Progenitor cell of endocrine pancreas (in vitro differentiated cells): ENCODE results near the gene SEMA4F. TPM values are rescaled to one million over a fixed set of nuclear protein-coding genes. Genes with fewer than 3 reads are reported as not detected.

Source experiments
- DNase-seq: peaks from one replicate; pipeline ENCODE4 v3.0.0; 2021; ENCODE audit warnings: low spot score; ENCODE audit not compliant: unreplicated experiment
- H3K27ac Mint-ChIP-seq: 2 replicates; pipeline ENCODE4 v1.8.0; 2021; ENCODE audit warnings: mild to moderate bottlenecking, moderate library complexity, mixed read lengths
- H3K27me3 Mint-ChIP-seq: 2 replicates; pipeline ENCODE4 v1.8.0; 2021; ENCODE audit warnings: mixed read lengths
- H3K36me3 Mint-ChIP-seq: 2 replicates; pipeline ENCODE4 v1.8.0; 2022; ENCODE audit warnings: mixed read lengths; ENCODE audit not compliant: insufficient read depth
- H3K4me1 Mint-ChIP-seq: 2 replicates; pipeline ENCODE4 v1.8.0; 2021; ENCODE audit warnings: low read depth, mixed read lengths
- H3K4me3 Mint-ChIP-seq: 2 replicates; pipeline ENCODE4 v1.8.0; 2021; ENCODE audit warnings: low read depth, mild to moderate bottlenecking, moderate library complexity, mixed read lengths
- H3K9me3 Mint-ChIP-seq: 2 replicates; pipeline ENCODE4 v1.8.0; 2021; ENCODE audit warnings: low read depth, mixed read lengths
- total RNA-seq: library from RNA; stranded (reverse); gene quantifications from 2 replicates; pipeline ENCODE4 v1.2.1, GENCODE V29; 2021
- TF ChIP-seq, protein P1 (sequence below): fragments of 200-600 bp; sonication (generic); IDR thresholded peaks from one replicate; pipeline ENCODE4 v1.5.0; 2021; ENCODE audit warnings: antibody characterized with exemption, mild to moderate bottlenecking; ENCODE audit not compliant: unreplicated experiment

SEMA4F gene
- total RNA-seq, 1 donor from 2014 or later, result 11.5 TPM

DNA sequence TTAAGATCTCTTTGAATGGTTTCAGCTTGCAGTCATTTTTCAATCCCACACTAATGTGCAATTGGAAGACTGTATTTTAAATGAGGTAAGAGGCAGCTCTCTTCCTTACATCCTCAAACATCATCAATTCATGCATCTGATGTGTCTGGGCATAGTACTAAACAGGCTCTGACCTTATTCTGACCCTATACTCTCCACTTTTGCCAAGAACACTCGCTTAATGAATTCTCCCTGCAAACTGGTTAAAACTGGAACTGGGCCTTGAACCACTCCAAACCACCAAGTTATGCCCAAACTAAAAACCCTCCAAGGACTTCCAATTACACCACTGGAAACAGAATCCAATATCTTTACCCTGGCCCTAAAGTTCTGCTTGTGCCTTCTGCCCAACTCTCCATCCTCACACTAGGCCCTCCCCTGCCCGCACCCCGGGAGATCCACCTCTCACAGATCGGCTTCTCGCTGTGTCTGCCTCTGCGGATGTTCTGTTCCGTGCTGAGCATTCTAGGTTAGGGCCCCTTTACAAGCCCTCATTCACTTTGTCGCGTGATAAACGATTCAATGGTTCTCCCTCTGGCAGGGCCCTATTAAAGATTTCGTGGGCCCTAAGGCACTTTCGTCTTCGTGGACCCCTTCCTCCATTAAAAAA, 7.1 kb upstream of the SEMA4F start:
- Mint-ChIP-seq H3K27ac (no peak overlapping the region), H3K27me3 (peaks cover 23% of the 10 kb centered on the region), H3K9me3 (peaks cover 4% of the 10 kb centered on the region), H3K4me1 (no peaks in the 10 kb centered on the region), H3K36me3 (no peaks in the 10 kb centered on the region), H3K4me3 (peak overlapping the region; percentile 3)
- no peak for DNase-seq
- TF ChIP-seq, protein P1, sequence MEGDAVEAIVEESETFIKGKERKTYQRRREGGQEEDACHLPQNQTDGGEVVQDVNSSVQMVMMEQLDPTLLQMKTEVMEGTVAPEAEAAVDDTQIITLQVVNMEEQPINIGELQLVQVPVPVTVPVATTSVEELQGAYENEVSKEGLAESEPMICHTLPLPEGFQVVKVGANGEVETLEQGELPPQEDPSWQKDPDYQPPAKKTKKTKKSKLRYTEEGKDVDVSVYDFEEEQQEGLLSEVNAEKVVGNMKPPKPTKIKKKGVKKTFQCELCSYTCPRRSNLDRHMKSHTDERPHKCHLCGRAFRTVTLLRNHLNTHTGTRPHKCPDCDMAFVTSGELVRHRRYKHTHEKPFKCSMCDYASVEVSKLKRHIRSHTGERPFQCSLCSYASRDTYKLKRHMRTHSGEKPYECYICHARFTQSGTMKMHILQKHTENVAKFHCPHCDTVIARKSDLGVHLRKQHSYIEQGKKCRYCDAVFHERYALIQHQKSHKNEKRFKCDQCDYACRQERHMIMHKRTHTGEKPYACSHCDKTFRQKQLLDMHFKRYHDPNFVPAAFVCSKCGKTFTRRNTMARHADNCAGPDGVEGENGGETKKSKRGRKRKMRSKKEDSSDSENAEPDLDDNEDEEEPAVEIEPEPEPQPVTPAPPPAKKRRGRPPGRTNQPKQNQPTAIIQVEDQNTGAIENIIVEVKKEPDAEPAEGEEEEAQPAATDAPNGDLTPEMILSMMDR, result no peak

DNA sequence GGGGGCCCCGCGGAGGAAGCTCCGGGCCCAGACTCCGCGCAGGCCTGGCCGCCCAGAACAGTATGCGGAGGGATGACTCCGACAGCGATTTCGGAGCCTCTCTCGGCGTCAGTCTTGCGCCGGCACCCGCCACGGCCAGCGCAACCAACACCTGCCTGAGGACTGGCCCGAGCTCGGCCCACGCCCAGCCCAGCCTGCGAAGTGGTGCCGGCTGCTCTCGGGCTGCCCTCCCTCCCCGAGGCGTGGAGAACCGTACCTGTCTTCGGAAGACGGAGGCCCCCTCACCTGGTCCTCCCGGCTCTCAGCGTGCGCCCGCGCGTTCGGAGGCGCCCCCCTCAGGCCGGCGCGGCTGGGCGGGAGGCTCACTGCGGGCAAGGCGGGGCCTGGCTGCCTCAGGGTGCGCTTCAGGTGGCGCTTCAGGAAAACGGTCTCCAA, 6.0 kb upstream of the SEMA4F start, which contains the start of gene M1AP:
Gene M1AP, minus strand, starts transcription at position 322 of the 435 bp plus-strand sequence. CDS start 8,055 bp downstream, outside the sequence.
- peak within 1 kb of the TSS; percentile 46 for H3K4me3 Mint-ChIP-seq
- no peaks in the 10 kb centered on the region for H3K36me3 Mint-ChIP-seq
- H3K27ac Mint-ChIP-seq, result no peak within 1 kb of the TSS
- H3K4me1 Mint-ChIP-seq, result no peaks in the 10 kb centered on the region
- peak; percentile 22 for DNase-seq
- H3K27me3 Mint-ChIP-seq, result peaks cover 23% of the 10 kb centered on the region
- TF ChIP-seq, protein P1, result peak; percentile 46
- H3K9me3 Mint-ChIP-seq, result peaks cover 4% of the 10 kb centered on the region

DNA sequence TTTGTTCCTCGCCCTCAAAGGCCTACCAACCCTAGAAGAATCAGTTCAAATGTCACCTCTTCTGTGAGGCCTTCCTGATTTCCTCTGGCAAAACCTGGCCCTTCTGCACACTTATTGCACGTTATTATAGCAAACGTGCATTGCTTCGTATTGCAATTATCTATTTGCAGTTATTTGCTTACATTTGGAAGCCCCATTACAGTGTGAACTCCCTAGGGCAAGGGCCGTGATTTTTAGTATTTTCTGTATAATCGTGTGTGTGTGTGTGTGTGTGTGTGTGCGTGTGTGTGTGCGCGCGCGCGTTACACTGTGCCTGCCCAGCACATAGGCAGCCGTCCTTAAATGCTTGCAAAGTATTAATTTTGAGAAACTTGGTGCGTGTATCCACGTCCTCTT, 460 bp upstream of the SEMA4F start:
- H3K9me3 Mint-ChIP-seq, result peaks cover 4% of the 10 kb centered on the region
- no peak for DNase-seq
- peaks cover 4% of the 10 kb centered on the region for H3K4me1 Mint-ChIP-seq
- TF ChIP-seq, protein P1, result no peak
- no peaks in the 10 kb centered on the region for H3K36me3 Mint-ChIP-seq
- peak overlapping the region; percentile 78 for H3K27ac Mint-ChIP-seq
- H3K4me3 Mint-ChIP-seq, result peak overlapping the region; percentile 77
- H3K27me3 Mint-ChIP-seq, result peaks cover 26% of the 10 kb centered on the region

DNA sequence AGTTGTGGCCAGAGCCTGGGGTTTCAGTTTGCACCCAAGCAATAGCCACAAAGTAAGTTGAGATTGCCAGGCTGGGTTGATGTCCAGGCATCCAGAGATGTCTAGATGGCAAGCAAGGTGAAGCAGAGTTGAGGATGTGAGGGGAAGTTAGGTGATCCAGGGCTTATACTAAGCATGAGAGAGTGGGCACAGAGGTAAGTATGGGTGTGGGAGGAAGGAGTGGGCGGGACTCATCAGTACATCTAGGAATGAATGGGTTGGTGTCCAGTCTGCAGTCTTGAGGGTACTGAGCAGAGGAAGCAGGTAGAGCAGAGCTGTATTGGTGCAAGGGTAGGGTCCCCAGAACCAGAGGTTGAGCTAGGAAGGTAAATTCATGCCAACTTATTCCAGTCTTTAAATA, 1.5 kb downstream of the SEMA4F start:
- TF ChIP-seq, protein P1, result no peak
- Mint-ChIP-seq H3K27ac (no peak overlapping the region), H3K27me3 (peaks cover 18% of the 10 kb centered on the region), H3K36me3 (peaks cover 3% of the 10 kb centered on the region), H3K9me3 (no peaks in the 10 kb centered on the region), H3K4me3 (peak overlapping the region; percentile 77), H3K4me1 (peaks cover 4% of the 10 kb centered on the region)
- DNase-seq, result no peak

DNA sequence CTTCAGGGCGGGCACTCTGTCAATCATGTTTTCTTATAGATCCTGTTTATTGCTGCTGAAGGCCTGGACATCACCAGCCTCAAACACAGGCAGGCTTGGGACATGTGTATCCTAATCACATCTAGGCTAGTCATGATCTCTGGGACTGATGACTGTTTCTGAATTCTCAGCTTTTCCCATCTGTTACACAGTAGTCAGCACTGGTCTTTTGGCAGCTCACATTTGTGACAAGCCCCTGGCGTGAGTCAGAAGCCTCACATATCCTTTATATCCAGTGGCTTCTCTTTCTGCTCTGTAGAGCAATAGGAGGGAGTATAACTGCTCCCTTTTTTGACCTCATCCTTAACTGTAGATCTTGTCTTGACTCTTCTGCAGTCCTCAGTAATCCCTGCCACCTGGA, 4.5 kb downstream of the SEMA4F start:
- Mint-ChIP-seq H3K27me3 (peaks cover 18% of the 10 kb centered on the region), H3K27ac (no peak overlapping the region), H3K9me3 (no peaks in the 10 kb centered on the region), H3K4me1 (peaks cover 4% of the 10 kb centered on the region), H3K4me3 (no peak overlapping the region), H3K36me3 (peaks cover 3% of the 10 kb centered on the region)
- TF ChIP-seq, protein P1, result no peak
- DNase-seq, result no peak
